Activated CD4-positive, alpha-beta T cell treated with anti-CD3 and anti-CD28 coated beads for 1 hour (primary cell): ENCODE results near the gene F5.
A peak's percentile ranks its signal among the peaks of the same experiment; 100 is the strongest.

ENCODE experiments used
- DNase-seq: peaks from one replicate; pipeline ENCODE4 v3.0.0-alpha.2; 2020

Gene F5

GRCh38 chr1:169586395-169587255, at the start of gene F5:
Gene F5 (minus strand): TSS chr1:169586481. CDS start chr1:169586386, 95 bp downstream.
- DNase-seq, result peak; percentile 70

GRCh38 chr1:169634877-169635276, 48.6 kb upstream of the F5 start:
- no peak for DNase-seq

GRCh38 chr1:169634145-169634544, 47.9 kb upstream of the F5 start:
- DNase-seq, result no peak

DNA sequence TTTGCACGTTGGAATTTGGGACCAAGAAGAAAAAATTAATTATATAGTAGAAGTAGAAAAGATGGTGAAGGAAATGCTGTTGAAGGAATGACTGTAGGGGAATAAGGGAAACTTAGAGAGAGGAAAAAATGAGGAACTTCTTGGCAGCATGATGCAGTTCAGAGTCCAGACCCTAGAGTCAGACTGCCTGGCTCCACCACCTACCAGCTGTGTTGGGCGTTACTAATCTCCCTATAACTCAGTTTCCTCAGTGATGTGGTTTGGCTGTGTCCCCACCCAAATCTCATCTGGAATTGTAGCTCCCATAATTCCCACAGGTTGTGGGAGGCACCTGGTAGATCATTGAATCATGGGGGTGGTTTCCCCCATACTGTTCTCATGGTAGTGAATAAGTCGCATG, 45.0 kb upstream of the F5 start:
- DNase-seq, result no peak

- no peak for DNase-seq
Measured at GRCh38 chr1:169630006-169630405, 43.7 kb upstream of the F5 start, which contains the start of gene SELP. Gene SELP (minus strand): TSS chr1:169630124. CDS start chr1:169630074, 50 bp downstream.

GRCh38 chr1:169624912-169625311, 38.6 kb upstream of the F5 start:
- DNase-seq, result no peak

DNA sequence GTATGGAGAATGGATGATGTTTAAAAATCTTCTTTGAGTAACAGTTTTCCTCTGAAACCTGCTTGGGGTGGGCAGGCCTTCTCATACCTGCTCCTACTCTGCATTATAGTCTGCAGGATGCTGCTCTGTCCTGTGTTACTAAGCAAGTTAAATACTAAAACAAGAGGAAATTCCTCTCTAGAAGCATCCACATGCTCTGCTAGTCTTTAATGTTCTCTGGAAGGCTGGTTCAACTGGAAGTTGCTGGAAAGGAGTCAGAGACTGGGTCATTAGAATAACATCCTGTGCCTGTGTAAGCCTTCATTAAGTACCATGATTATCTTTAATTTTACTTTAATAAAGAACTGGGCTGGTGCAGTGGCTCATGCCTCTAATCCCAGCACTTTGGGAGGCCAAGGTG, 37.8 kb upstream of the F5 start:
- no peak for DNase-seq

DNA sequence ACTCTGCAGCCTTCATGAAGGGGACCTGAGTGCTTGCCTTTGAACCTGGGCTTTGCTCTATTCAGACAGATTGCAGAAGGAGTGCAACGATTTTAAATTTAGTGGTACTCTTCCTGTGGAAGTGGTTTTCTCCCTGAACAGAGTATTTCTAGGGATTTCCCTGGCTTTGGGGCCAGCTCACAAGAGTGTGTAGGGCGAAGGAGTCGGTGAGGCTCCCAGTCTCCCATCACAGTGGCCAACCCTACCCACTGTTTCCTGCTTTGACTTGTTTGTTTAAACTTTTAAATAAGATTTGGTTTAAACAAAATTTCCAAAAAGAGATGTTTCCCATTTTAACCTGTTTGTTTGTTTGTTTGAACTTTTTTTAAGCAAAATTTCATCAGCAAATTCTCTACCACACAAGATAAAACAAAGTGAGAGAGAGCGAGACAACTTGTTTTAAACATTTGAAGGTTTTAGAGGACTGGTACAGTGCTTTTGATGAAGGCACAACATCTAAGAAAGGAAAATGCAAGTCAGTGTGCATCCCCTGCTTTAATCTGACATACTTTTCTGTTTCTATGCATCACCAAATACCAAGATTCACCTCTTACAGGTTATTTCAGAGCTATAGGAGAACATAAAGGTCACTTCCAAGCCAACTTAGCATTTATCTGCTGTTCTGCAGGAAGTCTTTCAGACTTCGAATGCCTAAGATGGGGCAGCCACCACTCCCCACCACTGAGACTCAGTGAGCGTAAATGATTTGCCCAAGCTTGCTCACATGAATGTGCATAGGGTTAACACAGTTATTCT, 37.0 kb upstream of the F5 start:
- no peak for DNase-seq

DNA sequence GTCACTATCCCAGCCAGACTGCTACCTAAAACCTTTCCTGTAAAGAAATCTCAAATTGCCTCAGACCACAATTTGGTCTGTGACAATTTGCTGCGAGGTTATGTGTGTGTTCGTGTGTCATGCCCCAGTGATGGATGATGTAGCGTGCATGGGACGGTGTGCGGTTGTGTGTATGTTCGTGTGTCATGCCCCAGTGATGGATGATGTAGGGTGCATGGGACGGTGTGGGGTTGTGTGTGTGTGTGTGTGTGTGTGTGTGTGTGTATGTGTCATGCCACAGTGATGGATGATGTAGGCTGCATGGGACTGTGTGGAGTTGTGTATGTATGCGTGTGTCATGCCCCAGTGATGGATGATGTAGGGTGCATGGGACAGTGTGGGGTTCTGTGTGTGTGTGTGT, 34.3 kb upstream of the F5 start:
- no peak for DNase-seq

DNA sequence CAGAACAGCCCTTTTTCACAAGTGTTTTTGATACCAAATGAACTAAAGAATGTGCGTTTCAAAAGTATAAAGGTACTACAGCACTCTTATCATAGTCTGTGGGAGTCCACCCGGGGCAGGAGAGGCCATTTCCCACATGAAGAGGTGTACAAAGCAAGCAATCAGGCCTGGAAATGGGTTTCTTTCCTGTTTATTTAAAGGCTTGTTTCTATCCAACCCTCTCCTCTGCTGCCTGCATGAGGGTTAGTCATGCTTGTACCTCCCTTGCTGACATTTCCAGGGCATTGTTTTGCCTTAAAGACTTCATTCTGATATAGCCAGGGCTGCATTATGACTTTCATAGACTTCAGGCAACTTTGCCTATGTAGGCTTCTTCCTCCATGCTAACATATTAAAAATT, 32.1 kb upstream of the F5 start:
- DNase-seq, result no peak

GRCh38 chr1:169615803-169616202, 29.5 kb upstream of the F5 start:
- DNase-seq, result no peak

- DNase-seq, result no peak
Measured at GRCh38 chr1:169610858-169611257, 24.6 kb upstream of the F5 start.

DNA sequence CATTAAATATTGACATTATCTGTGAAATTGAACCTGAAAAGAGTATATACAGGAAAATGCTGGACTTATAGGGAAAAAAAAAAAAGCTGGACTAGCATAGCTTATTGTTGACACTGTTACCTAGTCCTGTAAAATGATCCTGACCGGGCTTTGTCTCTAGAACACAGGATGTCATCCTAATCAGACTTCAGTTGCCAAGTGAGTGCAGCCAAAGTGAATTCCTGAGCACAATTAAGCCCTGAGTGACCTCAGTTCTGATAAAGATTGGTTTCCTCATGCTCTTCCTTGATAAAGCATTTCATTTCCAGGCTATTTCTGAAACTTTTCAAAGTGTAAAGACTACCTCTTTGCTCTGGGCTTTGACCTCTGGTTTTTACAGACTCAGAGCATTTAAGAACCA, 23.8 kb upstream of the F5 start:
- no peak for DNase-seq

- DNase-seq, result no peak
Measured at GRCh38 chr1:169608226-169608625, 21.9 kb upstream of the F5 start.

- DNase-seq, result peak; percentile 23
Measured at GRCh38 chr1:169604781-169605560, 18.7 kb upstream of the F5 start.

- DNase-seq, result no peak
Measured at GRCh38 chr1:169601096-169601881, 15.0 kb upstream of the F5 start.

DNA sequence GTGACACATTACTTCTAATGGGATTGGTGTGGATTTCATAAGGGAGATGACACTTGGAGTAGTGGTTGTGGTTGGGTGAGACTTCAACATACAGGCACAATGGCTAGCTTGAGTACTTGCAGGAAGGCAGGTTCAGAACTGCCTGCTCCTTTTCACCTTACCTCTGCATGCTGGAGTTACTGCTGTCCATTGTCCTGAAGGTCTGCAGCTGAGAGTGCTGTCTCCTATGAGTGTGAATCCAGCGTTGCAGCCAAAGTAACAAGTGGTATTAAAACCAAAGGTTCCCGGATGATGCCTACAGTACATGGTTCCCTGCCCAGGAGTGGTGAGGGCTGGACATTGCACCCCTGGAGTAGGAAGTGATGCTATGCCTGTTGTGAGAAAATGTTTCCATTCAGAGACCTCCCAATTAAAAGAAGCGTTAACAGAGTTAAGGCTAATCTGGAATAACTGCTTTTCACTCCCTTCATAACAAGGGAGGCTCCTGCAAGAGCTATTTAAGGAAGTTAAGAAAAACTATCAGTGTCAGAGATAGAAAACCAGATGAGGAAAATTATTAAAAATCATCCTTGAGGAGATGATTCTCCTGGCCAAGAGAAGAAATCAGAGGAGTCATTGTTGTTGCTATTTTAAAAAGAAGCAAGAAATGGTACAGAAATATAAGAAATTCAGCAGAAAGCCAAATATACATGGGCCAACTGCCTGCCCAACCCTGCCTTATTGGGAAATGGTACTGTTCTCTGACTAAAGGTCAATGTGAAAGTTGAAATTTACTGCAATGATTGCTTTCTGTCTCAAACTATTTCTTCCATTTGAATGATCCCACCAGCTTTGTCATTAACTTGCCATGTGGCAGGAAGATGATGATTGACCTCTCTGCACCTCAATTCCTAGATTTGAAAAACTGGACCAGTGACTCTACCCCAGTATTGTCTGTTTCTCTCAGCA, 9.8 kb upstream of the F5 start:
- no peak for DNase-seq

DNA sequence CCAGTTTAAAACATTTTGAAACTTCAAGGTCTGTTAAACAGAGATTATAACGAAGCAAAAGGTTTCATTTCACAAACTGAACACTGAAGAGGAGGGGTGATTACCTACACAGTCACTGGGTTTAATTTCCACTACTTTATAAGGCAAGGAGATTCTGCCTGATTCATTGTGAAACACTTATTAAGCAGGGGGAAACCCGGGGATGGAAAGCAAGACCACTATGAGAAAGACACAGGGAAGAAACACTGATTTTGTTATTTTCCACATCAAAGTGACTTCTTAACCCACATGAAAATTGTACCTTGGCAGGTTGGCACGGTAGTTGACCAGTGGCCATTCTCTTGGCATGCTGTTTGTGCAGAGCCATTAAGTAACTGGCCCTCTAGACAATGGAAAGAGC, 8.1 kb upstream of the F5 start:
- DNase-seq, result no peak

GRCh38 chr1:169590932-169591331, 4.7 kb upstream of the F5 start:
- no peak for DNase-seq

- no peak for DNase-seq
Measured at GRCh38 chr1:169588785-169589485, 2.7 kb upstream of the F5 start.

GRCh38 chr1:169588112-169588511, 1.8 kb upstream of the F5 start:
- no peak for DNase-seq
